GM21529 (cell line): ENCODE data around the gene ZBTB22.
"Not testable (repeated sequence)": the region's sequence is repeated elsewhere in the genome, so short reads cannot be mapped to it uniquely, and the experiment has no call there.

Source experiments
- ATAC-seq: cut with Tn5 transposase; IDR thresholded peaks from one replicate; pipeline ENCODE4 v1.9.1; 2021; ENCODE audit not compliant: unreplicated experiment

The ZBTB22 gene

DNA sequence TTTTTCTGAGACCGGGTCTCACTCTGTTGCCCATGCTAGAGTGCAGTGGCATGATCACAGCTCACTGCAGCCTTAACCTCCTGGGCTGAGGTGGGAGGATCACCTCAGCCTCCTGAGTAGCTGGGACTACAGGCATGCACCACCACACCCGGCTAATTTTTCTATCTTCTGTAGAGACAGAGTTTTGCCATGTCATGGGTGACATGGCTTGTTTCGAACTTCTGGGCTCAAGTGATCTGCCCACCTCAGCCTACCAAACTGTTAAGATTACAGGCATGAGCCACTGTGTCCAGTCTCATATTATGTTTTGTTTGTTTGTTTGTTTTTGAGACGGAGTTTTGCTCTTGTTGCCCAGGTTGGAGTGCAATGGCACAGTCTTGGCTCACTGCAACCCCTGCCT, 32.3 kb downstream of the ZBTB22 start:
- not testable (repeated sequence) for ATAC-seq

DNA sequence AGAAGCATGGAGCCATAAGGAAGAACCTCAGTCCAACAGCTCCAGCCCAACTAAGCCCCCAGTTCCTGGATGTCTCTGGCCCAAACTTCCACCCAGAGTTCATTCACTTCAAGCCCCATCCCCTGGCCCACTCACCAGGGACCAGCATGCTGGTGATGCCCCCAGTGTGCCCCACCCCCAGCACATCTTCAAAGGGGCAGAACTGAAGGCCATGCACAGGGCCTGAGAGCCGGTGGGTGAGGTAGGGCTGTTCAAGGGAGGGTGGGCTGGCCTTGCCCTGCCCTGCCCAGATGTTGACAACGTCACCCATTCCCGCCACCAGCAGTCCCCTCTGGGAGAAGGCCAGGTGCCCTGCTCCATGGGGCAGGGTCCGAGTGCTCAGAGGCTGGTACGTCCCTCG, 37.0 kb downstream of the ZBTB22 start:
- ATAC-seq, result no peak

DNA sequence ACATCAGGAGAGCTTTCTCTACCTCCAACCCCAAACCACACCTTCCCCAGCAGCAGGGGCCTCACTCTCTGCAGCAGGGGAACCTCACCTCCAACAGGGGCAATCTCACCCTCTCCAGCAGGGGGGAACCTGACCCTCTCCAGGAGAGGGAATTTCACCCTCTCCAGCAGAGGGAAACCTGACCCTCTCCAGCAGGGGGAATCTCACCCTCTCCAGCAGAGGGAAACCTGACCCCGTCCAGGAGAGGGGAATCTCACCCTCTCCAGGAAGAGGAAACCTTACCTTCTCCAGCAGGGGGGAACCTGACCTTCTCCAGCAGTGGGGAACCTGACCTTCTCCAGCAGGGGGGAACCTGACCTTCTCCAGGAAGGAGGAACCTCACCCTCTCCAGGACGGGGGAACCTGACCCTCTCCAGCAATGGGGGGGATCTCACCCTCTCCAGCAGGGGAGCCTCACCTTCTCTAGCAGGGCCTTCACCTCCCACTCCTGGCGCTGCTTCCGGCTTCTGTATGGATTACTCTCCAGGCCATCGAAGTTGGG, 37.5 kb downstream of the ZBTB22 start:
- ATAC-seq, result no peak

DNA sequence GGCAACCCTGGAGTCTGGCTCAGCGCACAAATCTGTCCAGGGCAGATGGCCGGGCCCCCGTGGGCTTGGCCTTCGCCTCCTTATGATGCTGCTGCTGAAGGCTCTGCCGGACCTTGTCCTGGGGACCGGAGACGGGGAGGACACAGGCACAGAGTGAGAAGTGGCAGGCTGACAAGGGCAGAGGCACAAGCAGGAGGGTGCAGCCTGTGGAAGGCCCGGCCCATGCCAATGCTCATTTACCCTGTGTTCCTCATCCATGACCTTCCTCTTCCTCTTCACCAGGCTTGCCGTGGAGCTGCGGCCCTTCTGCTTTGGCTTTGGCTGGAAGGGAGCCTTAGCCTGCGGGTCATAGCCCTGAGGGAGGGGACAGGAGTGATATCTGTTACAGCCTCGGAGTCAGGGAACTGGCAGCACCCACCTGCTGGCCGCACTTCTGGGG, 38.3 kb downstream of the ZBTB22 start:
- ATAC-seq, result no peak

DNA sequence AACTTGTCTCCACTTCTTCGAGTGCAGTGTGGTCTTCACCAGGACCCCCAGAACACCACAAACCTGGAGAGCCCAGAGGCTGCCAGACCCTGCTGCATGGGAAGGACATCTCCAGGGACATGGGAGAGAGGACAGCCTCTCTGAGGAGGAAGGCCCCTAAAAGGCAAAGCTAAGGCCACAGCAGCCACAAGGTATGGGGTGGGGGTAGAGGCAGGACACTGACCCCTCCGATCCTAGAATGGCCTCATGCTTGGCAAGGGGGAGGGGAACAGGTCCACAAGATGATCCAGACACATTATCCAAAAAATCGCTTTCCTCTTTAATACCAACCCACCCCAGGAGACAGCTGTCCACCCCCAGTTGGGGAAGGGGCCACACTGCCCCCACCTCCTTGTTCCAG, 38.7 kb downstream of the ZBTB22 start:
- no peak for ATAC-seq

DNA sequence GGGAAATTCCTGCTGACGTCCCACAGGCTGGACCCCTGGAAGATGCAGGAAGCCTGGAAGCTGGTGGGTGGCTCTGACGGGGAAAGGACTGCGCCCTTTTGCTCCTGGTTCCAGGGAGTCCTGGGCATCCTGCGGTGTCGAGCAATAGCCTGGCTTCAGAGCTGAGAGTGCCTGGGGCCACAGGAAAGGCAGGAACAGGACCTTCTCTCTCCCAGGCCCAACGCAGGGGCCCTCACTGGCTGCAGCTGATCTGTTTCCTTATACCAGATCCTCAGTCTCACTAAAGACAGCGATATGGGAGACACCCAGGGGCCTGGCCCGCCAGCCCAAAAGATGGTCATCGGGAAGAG, 39.2 kb downstream of the ZBTB22 start:
- ATAC-seq, result no peak

DNA sequence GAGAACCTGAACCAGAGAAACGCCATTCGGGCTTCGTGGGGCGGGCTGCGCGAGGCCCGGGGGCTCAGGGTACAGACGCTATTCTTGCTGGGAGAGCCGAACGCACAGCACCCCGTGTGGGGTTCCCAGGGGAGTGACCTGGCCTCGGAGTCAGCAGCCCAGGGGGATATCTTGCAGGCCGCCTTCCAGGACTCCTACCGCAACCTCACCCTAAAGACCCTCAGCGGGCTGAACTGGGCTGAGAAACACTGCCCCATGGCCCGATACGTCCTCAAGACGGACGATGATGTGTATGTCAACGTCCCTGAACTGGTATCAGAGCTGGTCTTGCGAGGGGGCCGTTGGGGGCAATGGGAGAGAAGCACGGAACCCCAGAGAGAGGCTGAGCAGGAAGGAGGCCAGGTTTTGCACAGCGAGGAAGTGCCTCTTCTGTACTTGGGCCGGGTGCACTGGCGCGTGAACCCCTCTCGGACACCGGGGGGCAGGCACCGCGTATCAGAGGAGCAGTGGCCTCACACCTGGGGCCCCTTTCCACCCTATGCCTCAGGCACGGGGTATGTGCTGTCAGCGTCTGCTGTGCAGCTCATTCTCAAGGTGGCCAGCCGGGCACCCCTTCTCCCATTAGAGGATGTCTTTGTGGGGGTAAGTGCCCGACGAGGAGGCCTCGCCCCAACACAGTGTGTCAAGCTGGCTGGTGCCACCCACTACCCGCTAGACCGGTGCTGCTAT, 39.7 kb downstream of the ZBTB22 start:
- no peak for ATAC-seq

DNA sequence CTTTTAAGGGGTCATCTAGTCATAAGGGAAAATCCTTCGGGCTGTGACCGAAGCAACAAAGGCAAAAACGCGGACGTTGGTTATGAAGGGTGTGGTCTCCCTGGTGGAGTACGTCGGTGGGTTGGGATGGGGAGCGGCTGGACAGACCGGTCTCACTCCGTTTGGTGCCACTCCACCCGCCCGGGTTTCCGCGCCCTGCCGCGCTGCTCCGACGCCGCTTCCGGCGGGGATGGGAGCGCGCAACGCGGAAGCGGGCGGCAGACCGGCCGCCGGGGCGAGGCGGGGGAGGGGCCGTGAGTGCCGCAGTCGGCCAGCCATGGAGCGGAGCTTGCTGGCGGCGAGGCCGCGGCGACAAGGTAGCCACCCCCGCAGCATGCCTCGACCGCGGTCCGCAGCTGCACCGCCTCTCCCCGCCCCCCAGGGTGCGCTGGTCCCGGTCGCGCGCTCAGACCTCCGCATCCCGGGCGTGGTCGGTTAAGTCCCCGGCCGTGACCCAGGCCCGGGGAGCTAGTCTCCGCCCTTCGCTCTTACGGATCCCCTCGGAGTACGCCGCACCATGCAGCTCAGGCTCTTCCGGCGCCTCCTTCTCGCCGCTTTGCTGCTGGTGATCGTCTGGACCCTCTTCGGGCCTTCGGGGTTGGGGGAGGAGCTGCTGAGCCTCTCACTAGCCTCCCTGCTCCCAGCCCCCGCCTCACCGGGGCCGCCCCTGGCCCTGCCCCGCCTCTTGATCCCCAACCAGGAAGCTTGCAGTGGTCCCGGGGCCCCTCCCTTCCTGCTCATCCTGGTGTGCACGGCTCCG, 40.5 kb downstream of the ZBTB22 start, which contains the start of gene B3GALT4:
B3GALT4 (plus strand) TSS at position 260 of the 799 bp plus-strand sequence; CDS start at position 557, 297 bp downstream.
- ATAC-seq, result peak; percentile 53

DNA sequence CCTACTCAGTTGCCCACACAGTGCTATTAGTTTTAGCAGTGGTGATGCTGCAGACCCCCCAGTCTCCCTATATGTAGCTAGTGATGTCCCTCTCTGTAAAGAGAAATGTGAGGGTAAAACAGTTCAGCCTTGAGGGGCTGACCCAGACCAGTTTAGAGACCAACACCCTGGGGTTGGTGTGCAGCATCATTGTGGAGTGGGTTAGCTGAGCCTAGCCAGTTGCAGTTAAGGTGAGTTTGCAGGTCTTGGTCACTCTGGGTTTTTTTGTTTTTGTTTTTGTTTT, 41.0 kb downstream of the ZBTB22 start:
- no peak for ATAC-seq

DNA sequence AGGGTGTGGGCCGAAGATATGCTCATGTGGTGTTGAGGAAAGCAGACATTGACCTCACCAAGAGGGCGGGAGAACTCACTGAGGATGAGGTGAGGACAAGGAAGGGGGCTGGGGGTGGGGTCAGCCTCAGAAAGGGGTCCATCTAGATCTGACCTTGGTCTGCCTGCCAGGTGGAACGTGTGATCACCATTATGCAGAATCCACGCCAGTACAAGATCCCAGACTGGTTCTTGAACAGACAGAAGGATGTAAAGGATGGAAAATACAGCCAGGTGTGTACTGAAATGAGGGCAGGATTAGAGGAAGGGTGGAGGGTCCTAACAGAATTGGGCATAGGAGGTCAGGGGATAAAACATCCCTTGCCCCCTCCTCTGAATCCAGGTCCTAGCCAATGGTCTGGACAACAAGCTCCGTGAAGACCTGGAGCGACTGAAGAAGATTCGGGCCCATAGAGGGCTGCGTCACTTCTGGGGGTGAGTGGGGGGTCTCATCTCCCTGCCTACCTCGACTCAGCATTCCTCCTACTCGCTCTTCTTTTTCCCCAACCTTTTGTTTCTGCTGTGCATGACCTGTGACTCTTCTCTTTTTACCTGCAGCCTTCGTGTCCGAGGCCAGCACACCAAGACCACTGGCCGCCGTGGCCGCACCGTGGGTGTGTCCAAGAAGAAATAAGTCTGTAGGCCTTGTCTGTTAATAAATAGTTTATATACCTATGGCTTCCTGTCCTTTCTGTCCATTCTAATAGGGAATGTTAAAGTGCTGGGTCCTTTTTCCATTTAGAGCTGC, 41.6 kb downstream of the ZBTB22 start:
- ATAC-seq, result not testable (repeated sequence)

DNA sequence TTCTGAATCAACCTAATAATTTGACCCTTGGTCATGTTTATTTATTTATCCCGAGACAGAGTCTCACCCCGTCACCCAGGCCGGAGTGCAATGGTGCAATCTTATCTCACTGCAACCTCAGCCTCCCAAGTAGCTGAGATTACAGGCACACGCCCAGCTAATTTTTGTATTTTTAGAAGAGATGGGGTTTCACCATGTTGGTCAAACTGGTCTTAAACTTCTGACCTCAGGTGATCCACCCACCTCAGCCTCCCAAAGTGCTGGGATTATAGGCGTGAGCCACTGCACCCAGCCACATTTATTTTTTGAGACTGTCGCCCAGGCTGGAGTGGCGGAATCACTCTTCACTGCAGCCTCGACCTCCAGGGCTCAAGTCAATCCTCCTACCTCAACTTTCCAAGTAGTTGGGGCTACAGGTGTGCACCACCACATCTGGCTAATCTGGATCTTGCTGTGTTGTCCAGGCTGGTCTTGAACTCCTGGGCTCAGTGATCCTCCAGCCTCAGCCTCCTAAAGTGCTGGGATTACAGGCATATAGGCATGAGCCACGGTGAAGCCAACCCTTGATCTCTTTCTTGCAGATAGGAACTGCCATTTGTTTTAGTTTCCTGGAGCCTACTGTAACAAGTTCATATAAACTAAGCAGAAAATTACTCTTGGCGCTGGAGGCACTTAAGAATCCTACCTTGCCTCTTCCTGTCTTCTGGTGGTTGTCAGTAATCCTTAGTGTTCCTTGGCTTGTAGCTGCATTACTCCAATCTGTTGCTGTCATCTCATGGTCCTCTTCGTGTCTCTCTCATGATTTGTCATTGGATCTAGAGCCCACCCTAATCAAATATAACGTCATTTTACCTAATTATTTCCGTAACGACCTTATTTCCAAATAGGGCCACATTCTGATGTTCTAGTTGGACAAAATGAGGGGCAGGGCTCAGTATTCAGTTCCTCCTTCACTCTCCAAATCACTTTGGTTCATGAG, 43.3 kb downstream of the ZBTB22 start:
- ATAC-seq, result no peak

DNA sequence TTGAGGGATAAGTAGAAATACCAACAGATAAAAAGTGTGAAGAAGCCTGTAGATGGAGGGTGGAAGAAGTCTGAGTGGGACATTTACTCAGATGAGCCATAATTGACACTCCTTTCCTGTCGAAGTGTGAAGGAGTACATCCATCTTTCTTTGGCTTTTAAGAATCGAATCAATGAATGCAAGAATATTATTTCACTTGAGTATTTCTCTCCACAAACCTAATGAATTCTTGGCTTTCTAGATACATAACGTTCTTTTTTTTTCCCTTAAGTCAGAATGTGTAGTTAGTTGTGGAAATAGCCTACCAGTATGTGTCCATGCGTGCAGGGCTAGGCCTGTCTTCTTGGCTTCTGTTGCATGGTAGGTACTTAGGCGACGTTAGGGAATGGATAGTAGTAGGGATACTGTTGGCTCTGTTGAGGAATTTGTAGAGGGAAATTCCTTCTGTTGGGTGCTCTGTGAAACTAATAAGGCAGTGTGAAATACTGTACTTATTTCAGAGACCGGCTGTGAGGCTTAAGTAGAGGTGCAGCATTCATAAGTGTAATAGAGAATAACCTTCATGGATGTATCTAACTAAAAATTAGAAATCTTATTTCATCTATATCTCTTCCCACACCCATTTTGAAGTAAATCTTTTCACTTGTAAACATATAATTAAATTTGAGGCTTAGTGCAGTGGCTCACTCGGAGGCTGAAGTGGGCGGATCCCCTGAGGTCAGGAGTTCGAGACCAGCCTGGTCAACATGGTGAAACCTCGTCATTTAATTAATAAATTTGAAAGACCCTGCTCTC, 44.2 kb downstream of the ZBTB22 start:
- no peak for ATAC-seq

DNA sequence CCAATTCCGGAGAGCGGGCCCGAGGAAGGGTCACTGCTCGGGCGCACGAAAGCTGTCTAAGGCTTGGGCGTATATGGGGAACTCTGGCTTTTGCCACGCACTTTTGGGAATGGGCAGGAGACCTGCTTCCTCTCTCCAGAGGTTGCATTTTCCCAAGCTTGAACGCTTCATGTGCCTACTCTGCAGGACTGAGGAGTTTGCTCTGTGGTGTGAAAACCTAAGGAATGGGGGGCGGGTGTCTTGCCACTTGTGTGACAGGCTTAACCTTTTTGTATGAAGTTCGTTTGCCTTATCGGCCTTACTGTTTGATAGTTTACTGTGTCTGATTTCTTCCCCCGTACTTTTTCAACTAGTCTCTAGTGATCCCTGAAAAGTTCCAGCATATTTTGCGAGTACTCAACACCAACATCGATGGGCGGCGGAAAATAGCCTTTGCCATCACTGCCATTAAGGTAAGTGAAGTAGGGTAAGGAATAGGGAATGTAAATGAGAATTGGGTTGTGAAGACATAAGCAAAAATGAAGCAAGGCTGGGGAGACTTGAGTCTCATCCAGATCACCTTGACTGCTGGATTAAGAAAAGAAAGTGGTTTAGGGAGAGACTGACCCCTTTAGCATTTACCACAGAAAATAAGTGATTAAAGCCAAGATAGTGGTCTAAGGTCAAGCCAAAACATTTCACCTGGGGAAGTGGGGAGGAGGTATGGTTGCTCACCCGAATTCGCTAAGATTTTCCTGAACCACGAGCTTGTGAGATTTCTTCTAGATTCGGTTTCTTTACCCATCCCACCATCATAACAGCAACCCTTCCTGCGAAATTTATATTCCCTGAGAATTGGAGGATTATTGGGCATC, 45.0 kb downstream of the ZBTB22 start:
- no peak for ATAC-seq

DNA sequence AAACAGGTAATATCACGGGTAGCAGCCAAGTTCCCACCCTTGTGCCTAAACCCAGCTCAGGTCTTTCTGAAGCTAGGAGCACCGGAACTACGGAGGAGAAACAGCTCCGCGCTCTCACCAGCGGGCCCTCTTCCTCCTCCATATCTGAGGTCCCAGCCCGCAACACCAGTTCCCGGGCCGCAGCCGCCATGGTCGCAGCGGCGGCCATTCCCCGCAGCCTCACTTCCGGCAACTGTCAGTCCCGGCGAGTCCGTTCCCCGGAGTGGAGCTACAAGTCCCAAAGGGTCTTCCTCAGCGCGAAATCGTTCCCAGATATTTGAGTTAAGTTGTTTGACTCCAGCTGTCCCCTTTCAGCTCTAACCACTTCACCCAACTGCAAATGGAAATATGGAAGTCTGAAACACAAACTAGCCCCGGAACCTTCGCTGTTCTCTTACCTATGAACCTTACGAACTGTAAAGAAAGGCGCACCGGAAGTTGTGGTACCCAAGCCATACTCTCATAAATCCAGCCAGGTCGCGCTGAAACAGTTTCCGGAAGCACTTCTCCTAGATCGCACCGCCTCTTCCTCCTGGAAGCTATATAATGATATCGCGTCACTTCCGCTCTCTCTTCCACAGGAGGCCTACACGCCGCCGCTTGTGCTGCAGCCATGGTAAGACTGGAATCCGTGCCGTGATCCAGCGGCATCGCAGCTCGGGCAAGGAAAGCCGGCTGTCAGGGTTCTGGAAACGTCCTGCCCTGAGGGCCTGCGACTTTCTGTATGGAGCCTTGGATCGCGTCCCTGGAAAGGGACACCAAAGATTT, 45.9 kb downstream of the ZBTB22 start, which contains the start of the genes RPS18 and VPS52:
RPS18 (plus strand) TSS at position 608 of the 807 bp plus-strand sequence; CDS start at position 653, 45 bp downstream.
VPS52 (minus strand) TSS at position 409 of the 807 bp plus-strand sequence; CDS start at position 208, 201 bp downstream.
- ATAC-seq, result peak; percentile 69

DNA sequence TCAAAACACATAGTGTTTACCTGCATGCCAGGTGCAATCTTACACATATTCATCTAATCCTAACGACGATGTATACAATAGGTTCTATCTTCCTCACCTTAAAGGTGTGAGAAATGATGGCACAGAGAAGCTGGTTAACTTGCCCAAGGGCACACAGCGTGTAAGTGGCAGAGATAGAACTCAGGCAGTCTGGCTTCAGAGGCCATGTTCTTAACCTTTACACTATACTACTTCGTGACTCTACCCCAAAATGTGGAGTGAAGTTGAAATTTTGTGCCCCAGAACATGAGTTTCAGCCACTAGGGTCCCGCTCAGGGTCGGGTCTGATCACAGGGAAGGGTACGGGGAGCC, 46.5 kb downstream of the ZBTB22 start:
- ATAC-seq, result no peak
